ENCODE measurements around the gene SLC17A1.

- no peak for TF ChIP-seq CTCF (IDR thresholded peaks at IDR 0.05)
- TF ChIP-seq POLR2A (IDR thresholded peaks at IDR 0.05): no peak
These were observed 44.2 kb upstream of the SLC17A1 start for GRCh38 chr6:25875926-25876602.

Measured in Peyer's patch (tissue), 4 donors.